Medulla oblongata (tissue), 1 donor: ENCODE results near the gene CLIC4.

Experiments used
- DNase-seq: peaks from one replicate; pipeline ENCODE4 v3.0.0-alpha.2; 2015; ENCODE audit errors: extremely low spot score

Gene CLIC4

DNA sequence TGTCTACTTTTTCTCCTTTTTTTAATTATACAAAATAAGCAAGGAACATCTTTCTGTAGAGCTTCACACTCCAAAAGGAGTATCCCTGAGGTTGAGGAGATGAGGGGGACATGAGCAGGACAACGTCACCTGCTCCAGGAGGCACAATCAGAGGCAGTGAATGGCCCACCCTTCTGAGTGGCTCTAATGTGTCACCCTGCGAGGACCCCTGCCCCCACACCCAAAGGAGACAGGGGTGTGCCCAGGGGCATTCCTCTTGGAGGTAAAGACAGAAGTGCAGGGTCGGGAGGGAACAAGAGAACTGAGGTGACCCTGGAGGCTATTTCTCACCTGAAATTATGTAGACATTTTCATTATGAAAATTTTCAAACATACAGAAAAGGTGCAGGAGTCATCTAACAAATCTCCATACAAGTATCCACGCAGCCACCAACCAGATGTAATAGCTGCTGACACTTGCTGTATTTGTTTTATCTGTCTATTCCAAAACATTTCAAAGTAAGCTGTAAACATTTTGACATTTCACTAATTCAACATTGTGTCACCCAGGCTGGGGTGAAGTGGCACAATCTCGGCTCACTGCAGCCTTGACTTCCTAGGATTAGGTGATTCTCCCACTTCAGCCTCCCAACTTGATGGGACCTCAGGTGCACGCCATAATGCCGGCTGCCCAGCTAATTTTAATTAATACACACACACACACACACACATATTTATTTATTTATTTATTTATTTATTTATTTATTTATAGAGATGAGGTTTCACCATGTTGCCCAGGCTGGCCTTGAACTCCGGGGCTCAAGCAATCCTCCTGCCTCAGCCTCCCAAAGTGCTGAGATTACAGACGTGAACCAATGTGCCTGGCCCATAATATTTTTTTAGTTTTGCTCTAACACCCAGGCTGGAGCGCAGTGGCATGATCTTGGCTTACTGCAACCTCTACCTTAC lies 114.1 kb downstream of the CLIC4 start:
- DNase-seq, result no peak

DNA sequence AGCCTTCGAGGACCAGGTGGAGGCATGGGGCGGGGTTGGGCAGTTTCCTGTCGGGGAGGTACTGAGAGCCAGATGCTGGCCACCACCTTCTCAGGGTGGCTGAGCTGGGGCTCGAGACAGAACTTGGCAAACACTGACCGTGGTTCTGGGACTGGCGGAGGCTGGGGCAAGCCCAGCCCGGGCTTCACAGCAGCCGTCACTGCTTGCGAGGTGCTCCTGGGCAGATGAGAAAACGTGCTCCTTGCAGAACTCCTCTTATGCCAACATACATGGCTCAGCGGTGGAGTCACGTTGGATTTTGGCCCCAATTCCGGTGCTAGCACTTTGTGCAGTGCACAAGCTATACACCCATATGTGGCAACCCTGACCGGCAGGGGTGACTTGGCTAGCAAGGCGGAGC lies 115.6 kb downstream of the CLIC4 start:
- DNase-seq, result no peak

DNA sequence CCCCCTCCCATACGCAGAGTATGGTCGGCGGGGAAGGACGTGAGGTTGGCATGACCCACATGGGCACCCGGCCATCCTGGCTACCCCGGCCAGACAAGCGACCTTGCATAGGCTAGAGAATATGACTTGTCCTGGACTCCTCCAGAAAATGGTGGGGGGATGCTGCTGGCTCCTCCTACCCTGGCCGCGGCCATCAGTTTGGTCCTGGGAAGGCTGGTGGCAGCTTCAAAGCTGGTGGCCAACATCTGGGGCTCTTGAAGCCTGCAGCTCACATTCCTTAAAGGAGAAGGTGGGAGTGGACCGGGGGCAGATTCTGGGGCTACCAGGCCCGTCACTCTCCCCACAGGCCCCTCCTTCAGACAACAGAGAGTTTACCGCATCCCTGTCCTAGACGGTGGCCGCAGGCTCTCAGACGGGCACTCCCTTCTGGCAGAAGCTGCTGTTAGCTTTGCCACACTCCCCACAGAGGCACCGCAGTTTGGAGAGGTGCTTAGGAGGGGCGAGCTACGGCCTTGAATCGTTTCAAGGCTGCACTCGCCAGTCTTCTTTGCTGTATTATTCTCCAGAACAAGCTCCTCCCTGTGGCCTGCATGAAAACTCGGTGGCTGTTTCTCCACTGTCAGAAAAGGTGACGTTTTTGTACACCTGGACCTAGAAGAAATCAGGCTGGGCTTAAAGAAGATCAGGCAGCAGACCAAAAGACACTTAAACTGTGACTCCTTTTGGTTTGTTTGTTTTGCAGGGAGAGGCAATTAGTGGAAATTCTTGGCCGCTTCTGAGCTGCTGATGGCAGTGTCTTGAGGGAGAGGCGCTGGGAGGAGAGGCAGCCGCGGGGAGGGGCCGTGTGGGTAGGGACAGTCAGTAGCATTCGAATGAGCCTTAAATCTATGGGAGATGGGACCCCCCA lies 116.8 kb downstream of the CLIC4 start:
- no peak for DNase-seq

DNA sequence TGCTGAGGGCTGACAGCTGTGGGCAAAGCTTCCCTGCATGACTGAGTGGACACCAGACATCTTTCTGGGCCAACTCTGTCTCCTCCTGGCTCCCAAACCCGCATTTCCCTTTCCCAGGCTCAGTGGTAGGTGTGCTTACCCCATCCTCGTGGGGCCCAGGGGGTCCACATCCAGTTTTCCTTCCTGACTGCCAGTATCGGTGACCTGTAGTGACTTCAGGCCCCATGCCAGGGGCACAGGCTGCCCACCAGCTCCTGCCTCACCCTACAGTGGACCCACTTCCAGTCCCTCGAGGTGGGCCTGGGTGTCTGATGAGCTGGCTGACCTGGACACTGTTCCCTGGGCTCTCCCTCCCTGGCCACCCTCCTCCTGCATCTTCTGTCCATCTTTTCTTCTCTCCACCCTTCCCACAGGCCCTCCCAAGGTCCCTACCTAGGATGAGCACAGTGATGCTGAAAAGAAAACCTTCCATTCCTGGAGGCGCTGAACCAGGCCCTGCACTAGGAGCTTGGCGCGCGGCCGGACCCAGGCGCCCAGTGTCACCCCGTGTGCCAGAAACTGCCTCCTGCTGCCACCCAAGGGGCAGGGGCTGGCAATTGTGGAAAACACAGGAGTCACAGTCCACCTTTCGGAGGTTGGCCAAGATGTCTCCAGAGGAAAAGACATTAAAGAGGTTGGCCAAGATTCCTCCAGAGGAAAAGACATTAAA lies 117.7 kb downstream of the CLIC4 start:
- no peak for DNase-seq

DNA sequence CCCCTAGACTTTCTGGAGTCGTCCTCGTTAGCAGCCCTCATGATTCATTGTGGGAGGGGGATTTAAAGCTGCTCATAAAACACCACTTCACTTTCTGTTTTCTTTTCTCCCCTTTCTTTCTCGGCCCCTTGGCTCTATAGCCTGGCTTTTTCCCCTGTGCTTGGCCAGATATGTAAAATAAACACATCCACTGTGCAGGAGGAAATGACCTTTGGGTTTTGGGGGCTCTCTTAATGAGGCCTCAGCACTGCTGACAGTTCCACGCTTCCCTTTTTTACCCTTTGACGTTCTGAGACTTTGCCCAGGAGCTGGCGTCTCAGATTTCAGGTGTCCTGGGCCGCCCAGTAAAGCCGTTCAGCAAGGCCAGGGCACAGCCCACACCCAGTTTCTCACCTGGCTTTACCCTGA lies 119.1 kb downstream of the CLIC4 start:
- no peak for DNase-seq

DNA sequence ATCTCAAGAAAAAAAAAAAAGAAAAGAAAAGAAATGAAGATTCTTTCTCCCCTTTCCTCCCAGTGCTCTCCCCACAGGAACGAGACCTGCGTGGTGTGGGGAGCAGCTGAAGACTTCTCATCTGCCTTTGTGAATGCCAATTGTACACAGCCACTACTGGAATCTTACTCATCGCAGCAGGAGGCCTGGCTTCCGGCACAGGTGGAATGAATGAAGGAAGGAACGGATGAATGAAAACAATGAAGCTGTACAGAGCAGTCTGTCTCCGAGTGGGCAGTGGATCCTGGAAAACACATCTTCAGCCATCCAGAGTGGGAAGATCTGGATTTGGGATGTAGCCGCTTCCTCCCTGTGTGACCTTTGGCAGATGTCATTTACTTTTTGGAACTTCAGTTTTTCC lies 119.9 kb downstream of the CLIC4 start:
- no peak for DNase-seq

DNA sequence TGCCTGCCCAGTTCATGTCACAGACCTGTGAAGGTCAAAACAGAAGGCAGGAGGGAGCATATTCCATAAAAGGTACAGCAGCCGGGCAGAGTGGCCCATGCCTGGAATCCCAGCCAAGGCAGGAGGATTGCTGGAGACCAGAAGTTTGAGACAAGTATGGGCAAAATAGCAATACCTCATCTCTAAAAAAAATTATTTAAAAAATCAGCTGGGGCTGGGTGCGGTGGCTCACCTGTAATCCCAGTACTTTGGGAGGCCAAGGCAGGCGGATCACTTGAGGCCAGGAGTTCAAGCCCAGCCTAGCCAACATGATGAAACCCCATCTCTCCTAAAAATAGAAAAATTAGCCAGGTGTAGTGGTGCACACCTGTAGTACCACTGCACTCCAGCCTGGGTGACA lies 120.3 kb downstream of the CLIC4 start:
- no peak for DNase-seq

DNA sequence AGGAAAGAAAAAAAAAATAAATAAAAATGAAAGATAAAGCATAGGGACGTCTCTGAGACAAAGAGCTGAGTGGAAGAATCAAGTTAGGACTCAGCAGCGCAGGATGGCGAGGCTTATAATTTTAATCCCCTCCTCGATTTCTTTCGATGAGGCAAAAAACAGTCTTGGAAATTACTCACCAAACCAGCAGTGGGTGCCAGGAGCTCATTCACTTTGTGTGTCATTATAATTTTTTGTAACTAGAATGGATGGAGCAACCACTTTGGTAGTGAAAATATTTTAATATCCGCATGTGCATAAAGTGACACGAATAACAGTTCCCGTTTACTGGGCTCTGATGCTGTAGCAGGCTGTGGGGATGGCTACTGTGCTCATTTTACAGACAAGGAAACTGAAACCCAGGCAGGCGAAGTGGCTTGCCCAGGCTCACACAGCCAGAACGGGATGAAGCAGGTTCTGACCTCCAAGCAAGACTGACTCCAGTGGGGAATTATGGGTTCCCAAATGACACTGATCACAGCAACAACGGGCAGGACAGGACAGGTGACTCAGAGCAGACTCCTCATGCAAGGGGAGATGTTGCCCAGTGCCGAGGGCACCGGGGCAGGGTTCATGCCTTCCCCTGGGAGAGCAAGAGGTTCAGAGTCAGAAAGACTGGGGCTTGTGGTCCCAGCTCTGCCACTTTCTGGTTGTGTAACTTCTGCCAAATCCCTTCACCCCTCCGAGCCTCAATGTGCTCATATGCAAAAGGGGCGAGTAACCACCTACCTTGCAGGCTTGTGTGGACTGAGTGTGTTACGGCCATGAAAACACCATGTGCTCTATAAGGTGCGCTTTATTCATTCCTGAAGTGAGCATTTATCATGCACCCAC lies 121.2 kb downstream of the CLIC4 start:
- DNase-seq, result no peak

DNA sequence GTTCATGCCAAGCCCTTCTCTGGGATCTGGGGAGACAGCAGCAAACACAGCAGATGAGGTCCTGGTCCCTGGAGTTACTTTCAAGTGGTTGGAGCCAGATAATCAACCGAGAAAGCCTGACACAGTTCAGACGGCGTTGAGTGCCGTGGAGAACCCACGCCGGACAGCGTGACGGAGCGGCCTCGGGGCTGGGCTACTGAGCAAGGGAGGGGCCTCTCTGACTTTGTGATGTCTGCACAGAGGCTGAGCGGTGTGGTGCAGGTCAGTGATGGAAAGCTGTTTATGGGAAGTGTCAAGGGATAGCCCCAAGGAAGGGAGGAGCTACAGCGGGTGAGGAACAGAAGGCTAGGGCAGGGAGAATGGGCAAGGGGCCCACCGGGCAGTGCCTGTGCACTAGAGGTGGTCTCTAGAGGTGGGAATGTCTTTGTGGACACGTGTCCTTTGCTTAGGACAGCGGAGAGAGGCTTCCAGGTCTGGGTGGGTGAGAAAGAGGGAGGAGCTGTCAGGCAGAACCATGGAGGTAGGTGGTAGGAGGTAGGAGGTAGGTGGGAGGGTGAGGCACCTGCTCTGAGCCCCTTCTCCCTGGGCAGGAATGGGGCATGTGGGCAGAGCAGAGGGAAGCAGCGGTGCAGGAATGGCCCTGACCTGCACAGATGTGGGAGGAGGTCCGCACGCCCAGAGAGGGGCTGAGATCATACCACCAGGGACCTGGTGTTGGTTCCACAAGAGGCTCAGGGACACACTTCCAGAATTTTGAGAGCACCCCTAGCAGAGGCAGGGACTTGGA lies 122.0 kb downstream of the CLIC4 start:
- no peak for DNase-seq

DNA sequence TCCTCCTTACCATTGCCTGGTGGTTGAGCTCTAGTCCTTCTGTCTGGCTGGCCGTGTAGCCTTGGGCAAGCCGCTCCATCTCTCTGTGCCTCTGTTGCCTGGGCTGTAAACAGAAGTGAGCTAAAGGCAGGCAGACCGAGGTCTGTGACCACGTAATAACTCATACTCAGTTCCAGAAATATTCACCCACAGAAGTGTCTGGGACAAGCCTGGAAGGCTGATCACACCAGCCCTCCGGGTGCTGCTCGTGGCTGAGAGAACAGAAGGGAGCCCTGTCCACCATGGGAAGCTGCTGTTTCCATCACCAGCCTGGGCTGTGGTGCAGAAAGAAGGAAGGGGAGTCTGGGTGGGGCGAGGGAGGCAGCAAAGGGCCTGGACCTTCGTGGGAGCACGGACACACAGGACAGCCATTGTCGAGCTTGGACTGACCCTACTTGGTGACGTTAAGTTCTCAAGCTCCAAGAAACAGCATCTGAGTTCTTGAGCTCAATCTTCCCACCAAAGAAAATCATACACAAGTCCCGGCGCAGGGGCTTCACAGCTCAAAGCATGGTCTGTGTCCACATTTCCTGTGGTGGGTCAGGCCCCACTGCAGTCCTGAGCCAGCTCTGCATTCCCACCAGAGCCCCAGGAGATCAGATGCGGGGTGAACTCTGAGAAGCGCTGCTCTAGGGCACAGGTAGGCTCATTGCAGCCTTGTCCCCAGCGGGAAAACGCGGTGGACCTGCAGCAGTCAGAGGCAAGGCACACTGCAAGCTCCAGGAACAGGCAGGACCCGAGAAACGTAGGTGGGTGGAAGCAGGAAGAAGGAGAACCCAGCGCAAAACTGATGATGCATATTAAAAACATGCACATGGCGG lies 123.0 kb downstream of the CLIC4 start:
- no peak for DNase-seq

DNA sequence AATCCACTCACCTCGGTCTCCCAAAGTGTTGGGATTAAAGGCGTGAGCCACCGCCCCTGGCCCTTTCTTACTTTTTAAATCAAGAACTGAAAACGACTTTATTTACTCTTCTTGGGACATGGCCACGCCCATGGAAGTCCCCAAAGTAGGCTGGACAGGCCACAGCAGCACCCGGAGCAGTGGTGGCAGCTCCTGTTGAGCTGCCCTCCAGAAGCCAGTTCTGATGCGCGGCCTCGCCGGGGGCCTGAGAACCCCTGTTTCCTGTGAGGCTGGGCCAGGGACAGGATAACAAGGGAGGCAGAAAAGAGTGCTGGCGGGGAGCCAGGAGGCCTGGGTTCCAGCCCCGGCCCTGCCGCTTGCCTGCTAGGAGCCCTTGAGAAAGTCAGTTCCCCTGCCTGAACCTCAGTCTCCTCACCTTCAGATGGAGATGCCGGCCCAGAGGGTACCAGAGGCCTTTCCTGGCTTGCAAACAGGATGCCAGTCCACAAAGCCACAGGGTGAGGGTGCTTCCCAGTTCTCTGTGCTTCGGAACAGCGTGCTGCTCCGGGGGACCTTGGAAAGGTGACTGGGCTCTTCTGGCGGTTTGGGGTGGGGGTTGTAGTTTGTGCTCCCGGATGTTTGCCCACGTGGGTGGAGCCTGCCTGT lies 125.4 kb downstream of the CLIC4 start:
- no peak for DNase-seq

DNA sequence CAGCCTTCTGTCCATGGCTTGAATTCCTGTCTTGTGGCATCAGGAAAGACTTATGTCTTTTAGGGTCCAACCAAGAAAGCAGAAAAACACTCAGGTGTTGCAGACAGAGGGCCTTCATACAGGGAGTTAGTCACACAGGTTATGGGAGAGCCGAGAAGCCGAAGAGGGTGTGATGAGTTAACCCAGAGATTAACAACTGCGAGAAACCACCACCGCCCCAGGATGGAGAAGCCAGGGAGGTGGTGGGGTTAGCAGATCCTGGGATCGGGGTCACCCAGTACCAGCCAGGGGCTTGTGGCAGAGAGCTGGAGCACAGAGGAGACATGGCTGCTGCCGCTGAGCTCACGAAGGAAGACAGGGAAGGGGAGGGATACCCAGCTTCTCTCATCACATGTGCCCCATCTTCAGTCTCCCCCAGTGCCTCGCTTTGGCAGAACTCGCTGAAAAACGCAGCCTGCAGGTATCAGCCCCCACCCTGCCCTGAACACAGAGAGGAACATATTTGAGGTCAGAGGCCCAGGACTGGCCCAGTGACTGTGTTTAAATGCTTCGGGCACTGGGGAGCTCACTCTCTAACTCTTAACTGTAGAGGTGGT lies 126.2 kb downstream of the CLIC4 start:
- DNase-seq, result no peak

DNA sequence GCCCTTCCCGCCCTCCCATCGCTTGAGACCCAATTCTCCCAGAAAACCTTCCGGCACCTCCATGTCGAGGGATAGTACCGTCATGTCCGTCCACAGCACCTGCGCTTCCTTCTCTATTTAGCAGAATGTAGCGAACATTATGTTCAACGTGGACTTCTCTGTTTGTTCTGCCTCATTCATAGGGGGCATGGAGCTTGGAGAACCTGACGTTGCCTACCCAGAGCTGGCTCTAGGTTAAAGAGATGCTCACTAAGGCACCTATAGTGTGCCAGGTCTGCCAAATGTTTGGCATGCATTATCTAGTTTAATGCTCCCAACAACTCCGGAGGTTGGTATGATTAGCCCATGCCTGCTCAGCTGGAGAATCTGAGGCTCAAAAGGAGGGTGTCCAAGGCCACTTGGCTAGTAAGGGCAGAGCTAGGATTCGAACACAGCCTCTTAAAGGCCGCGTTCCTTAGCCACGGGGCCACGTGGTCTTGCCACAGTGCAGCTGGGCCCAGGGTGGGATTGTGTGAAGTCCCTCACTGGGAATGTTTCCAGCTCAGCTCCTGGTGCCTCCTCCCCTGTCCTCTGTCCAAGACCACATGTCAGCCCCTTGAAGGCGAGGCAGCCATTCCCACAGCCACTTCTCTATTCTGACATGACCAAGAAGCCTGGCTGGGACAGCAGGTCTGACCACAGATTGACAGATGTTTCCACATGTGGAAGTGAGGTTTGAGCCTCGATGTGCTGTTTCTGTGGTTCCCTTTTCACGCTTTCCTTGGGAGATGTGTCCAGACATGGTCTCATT lies 127.0 kb downstream of the CLIC4 start:
- peak; percentile 76 for DNase-seq

DNA sequence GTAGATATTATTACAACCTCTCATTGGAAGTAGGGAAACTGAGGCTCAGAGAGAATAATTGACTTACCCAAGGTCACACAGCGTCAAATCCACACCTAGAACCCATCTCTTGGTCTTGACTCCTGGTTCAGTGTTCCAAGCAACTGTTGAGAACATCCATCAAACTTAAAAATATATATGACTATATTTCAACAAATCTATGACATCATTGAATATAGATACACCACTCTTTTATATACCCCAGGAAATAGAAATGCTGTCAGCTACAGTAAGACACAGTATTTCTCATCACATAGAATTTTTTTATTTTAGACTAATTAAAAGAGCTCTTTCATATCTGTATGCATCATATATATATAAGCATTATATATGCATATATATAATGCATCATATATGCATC lies 127.9 kb downstream of the CLIC4 start:
- DNase-seq, result no peak

DNA sequence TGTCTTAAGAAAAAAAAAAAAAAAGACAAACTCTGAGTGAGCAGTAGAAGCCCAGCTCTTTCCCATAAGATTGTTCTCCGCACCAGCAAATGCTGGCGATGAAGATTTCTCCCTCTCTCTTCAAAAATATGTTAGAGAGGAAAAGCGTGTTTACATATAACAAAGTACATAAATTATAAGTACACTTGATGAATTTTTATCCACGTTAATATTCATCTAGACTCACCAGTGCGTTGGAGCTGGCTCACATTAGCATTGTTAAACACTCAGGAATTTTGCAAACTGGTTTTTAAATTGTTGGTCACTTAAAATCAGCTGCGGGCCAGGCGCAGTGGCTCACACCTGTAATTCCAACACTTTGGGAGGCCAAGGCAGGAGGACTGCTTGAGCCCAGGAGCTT lies 128.8 kb downstream of the CLIC4 start:
- no peak for DNase-seq

DNA sequence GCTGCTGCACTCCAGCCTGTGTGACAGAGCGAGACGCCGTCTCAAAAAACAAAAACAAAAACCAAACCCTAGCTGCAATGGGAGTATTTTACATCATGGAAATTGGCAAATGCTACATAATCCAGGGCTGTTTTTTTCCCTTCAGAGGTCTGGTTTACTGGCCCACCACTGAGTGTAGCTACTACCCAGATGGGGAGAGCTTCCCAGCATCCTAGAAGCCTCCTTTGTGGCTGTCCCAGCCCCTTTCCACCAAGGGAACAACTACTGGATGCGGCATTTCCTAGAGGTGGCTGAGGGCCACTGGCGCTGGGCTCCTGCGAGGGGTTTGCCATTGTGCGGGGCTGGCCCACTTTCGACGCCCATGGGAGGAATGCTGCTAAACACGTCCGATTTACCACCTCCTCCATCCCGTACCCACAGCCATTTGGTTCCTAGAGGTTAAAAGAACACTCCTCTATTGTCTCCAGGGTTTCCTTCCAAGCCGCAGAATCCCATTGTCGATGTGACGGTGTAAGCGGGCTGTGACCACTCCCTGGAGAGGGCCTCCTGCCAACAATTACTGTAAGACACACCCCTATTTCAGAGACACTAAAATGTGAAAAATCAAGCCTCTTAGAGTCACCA lies 129.5 kb downstream of the CLIC4 start:
- DNase-seq, result no peak

DNA sequence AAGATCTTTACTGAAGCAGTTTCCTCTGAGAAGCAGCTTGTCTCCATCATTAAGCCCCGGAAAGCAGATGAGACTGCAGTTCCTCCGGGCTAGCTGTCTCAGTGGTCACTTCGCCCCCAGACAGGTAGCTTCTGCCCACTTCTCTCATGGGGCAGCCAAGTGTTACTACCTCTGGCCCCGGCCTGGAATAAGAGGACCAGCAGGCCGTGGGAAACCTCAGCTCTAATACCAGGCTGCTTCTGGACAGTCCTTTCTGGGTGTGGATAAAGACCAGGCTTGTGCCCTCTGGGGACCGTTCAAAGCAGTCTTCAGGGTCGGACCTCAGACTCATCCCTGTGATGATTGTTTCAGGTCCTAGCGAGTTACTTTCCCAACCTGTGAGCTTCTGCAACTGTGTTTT lies 130.0 kb downstream of the CLIC4 start:
- no peak for DNase-seq
